ENCODE results near the gene APBB3.

APBB3 gene

DNA sequence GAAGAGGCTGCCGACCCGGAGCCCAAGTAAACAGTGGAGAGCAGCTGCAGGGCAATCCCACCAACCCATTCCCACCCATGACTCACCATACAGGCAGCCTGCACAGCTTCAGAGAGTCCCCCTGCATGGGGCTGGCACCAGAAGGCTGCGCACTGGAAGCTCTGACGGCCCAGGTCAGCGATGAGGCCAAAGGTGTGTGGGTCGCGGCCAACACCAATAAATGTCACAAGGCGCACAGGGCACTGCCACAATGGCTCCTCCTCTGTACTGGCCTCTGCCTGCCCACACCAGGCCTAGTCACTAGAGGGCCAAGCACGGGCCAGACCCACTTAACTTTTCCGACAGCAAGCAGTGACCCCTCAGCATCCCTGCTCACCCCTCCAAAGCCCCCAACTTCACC lies 4.2 kb downstream of the APBB3 start:
- DNase-seq (ENCODE audit: extremely low read depth, low read depth): no peak
- no peak for TF ChIP-seq CTCF (IDR thresholded peaks at IDR 0.05; ENCODE audit: low read depth, low read length)

- TF ChIP-seq CTCF (IDR thresholded peaks at IDR 0.05; ENCODE audit: low read depth, low read length): no peak
- no peak for DNase-seq (ENCODE audit: extremely low read depth, low read depth)
Measured at GRCh38 chr5:140558542-140558941, 5.9 kb downstream of the APBB3 start.

DNA sequence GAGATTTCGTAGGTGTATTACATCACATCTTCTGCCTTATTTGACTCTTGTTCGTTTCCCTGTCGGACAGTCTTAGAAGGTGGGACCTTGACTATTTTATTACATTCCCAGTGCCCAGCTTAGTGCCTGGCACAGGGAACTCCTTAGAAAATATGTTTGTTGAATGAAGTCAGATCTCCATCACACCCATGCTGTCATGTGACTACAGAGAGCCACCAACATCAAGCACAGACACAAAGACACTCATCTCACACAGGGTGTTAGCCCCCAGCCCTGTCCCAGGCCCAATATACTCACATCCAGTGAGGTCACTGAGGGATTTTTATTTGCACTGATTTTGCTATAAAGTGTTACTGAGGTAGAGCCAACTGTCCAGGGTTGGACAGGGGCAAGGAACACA lies 6.4 kb downstream of the APBB3 start:
- no peak for DNase-seq (ENCODE audit: extremely low read depth, low read depth)
- TF ChIP-seq CTCF (IDR thresholded peaks at IDR 0.05; ENCODE audit: low read depth, low read length): no peak

GRCh38 chr5:140557136-140557805 lies 7.1 kb downstream of the APBB3 start, which contains the start of gene SRA1:
TSS of gene SRA1 (minus strand) at chr5:140557473. CDS start at chr5:140557452, 21 bp downstream.
- peak; percentile 73 for DNase-seq (ENCODE audit: extremely low read depth, low read depth)
- no peak for TF ChIP-seq CTCF (IDR thresholded peaks at IDR 0.05; ENCODE audit: low read depth, low read length)

- DNase-seq (ENCODE audit: extremely low read depth, low read depth): no peak
- TF ChIP-seq CTCF (IDR thresholded peaks at IDR 0.05; ENCODE audit: low read depth, low read length): no peak
Measured at GRCh38 chr5:140556438-140556837, 8.0 kb downstream of the APBB3 start.

DNA sequence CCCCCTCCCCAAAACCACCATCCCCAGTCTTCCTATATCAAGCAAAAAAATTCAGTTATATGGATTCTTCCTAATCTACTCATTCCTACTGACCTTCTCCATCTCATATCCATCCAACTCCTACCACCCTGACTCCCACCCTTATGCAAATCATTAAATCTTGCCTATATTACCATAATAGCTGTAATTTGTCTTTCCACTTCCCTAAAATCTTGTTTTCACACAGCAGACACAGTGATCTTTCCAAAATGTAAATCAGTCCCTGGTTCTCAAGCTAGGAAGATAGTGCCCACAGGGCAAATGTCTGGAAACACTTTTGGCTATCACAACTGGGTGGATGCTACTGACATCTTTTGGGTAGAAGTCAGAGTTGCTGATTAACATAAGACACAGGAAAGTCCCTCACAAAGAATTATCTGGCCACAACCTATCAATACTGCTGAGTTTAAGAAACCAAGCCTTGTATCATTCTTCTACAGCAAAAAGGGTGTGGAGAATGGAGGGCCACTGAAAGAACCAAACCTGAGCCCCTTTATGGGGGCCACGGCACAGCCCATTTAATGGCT lies 8.6 kb downstream of the APBB3 start:
- DNase-seq (ENCODE audit: extremely low read depth, low read depth): no peak
- no peak for TF ChIP-seq CTCF (IDR thresholded peaks at IDR 0.05; ENCODE audit: low read depth, low read length)

DNA sequence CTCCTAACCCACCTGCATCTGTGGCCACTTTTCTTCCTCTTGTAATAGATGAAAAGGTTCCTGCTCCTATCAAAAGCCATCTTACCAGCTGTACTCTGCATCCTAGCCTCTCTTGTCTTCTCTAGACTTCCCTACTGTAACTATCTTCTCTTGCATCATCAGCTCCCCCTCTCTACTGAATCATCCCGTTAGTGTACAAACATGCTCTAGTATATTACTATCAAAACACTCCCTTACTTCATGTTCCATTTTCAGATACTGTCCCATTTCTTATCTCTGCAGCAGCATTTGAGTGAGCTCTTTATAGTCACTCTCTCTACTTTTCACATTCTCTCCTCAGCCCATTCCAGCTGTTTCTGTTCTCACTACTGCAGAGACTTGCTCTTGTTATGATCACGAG lies 9.9 kb downstream of the APBB3 start:
- no peak for DNase-seq (ENCODE audit: extremely low read depth, low read depth)
- TF ChIP-seq CTCF (IDR thresholded peaks at IDR 0.05; ENCODE audit: low read depth, low read length): no peak
